HG03135 (cell line): ENCODE results near the gene PAQR4.
A peak's percentile ranks its signal among the peaks of the same experiment; 100 is the strongest.

Experiments
- ATAC-seq: cut with Tn5 transposase; IDR thresholded peaks from one replicate; pipeline ENCODE4 v1.9.1; 2021; ENCODE audit warnings: mild to moderate bottlenecking, moderate library complexity; ENCODE audit not compliant: unreplicated experiment

Gene PAQR4

GRCh38 chr16:2979669-2980226 is 10.6 kb downstream of the PAQR4 start:
- peak; percentile 11 for ATAC-seq

- ATAC-seq: peak; percentile 63
These were observed 11.4 kb downstream of the PAQR4 start, which contains the start of gene PKMYT1 for GRCh38 chr16:2980227-2981176. Gene PKMYT1 (minus strand): TSS chr16:2980446. CDS start chr16:2979657, 789 bp downstream.

- no peak for ATAC-seq
These were observed 12.2 kb downstream of the PAQR4 start for GRCh38 chr16:2981177-2981898.

- ATAC-seq: no peak
These were observed 12.7 kb downstream of the PAQR4 start for GRCh38 chr16:2981899-2982250.

- no peak for ATAC-seq
These were observed 13.3 kb downstream of the PAQR4 start for GRCh38 chr16:2982402-2982801.

- ATAC-seq: no peak
These were observed 14.6 kb downstream of the PAQR4 start for GRCh38 chr16:2983706-2984136.

- no peak for ATAC-seq
These were observed 16.3 kb downstream of the PAQR4 start for GRCh38 chr16:2985462-2985861.

GRCh38 chr16:2985893-2986355 is 16.8 kb downstream of the PAQR4 start:
- ATAC-seq: no peak

- ATAC-seq: no peak
These were observed 17.6 kb downstream of the PAQR4 start for GRCh38 chr16:2986623-2987188.

GRCh38 chr16:2987286-2987685 is 18.1 kb downstream of the PAQR4 start:
- ATAC-seq: no peak

- ATAC-seq: no peak
These were observed 18.7 kb downstream of the PAQR4 start for GRCh38 chr16:2987833-2988232.

GRCh38 chr16:2988590-2989099 is 19.5 kb downstream of the PAQR4 start:
- ATAC-seq: no peak

GRCh38 chr16:2990891-2991290 is 21.7 kb downstream of the PAQR4 start:
- ATAC-seq: no peak

- no peak for ATAC-seq
These were observed 22.6 kb downstream of the PAQR4 start for GRCh38 chr16:2991566-2992261.

GRCh38 chr16:2992383-2993081 is 23.4 kb downstream of the PAQR4 start:
- no peak for ATAC-seq

GRCh38 chr16:2996298-2996697 is 27.1 kb downstream of the PAQR4 start:
- no peak for ATAC-seq

GRCh38 chr16:2999929-3000328 is 30.8 kb downstream of the PAQR4 start:
- no peak for ATAC-seq

- ATAC-seq: no peak
These were observed 31.4 kb downstream of the PAQR4 start for GRCh38 chr16:3000540-3000939.

GRCh38 chr16:3001316-3001715 is 32.2 kb downstream of the PAQR4 start:
- no peak for ATAC-seq
